ENCODE data around the gene JMJD8. TPM values are rescaled to one million over a fixed set of nuclear protein-coding genes. Genes with fewer than 3 reads are reported as not detected.

JMJD8 gene
- polyA plus RNA-seq, 1 donor (not counting 4 experiments of a cell fraction or from before 2014, with no cell fraction given), result 20.1 TPM

- H3K4me3 ChIP-seq (ENCODE audit: control insufficient read depth in 2 of 3, extremely low read depth in 1 of 3, insufficient read depth in 2 of 3, low read depth in 1 of 3, low read length in 3 of 3), result peak within 1 kb of the TSS; percentile 68 to 99 (median 85)
- peaks cover 18 to 25% of the 10 kb centered on the region in 2 experiments for H3K36me3 ChIP-seq (ENCODE audit: control insufficient read depth in 2 of 2, extremely low read depth in 1 of 2, insufficient read depth in 2 of 2, low read length in 2 of 2)
- H3K79me2 ChIP-seq (ENCODE audit: control insufficient read depth, insufficient read depth, low read length), result peaks cover 28% of the 10 kb centered on the region
- peak within 1 kb of the TSS; percentile 81 for H3K9ac ChIP-seq (ENCODE audit: control insufficient read depth, extremely low read depth, insufficient read depth, low read length)
- H3K27ac ChIP-seq (ENCODE audit: control insufficient read depth, insufficient read depth, low read length), result peak within 1 kb of the TSS; percentile 58
- no peak for DNase-seq (ENCODE audit: low read depth, low spot score)
- H3K27me3 ChIP-seq (ENCODE audit: control insufficient read depth, extremely low read depth, insufficient read depth, low read length), result no peaks in the 10 kb centered on the region
- H3K9me3 ChIP-seq (ENCODE audit: control insufficient read depth, low read depth, low read length), result no peaks in the 10 kb centered on the region
- no peaks in the 10 kb centered on the region for H3K9me1 ChIP-seq (ENCODE audit: control insufficient read depth, extremely low read depth, insufficient read depth, low read length)
- H3K4me1 ChIP-seq (ENCODE audit: control insufficient read depth, extremely low read depth, insufficient read depth, low read length), result peaks cover 10% of the 10 kb centered on the region
- peak; percentile 56 for FAIRE-seq
- dilution Hi-C loops (cut with MboI; ENCODE audit: extremely low pct_ligation_motif_present, low sequenced_read_pairs), result no loop called here
- H3K4me2 ChIP-seq (ENCODE audit: control insufficient read depth, extremely low read depth, insufficient read depth, low read depth, low read length), result peak within 1 kb of the TSS; percentile 83
- H2AFZ ChIP-seq (ENCODE audit: control insufficient read depth, low read length), result peak within 1 kb of the TSS; percentile 92
- no peaks in the 10 kb centered on the region for H4K20me1 ChIP-seq (ENCODE audit: control insufficient read depth, extremely low read depth, insufficient read depth, low read length)
- TF ChIP-seq EZH2 (IDR thresholded peaks at IDR 0.05; ENCODE audit: low read length) (no peak), CTCF (optimal IDR thresholded peaks at IDR 0.05 in 1 of 3, IDR thresholded peaks at IDR 0.05 in 1 of 3, conservative IDR thresholded peaks at IDR 0.05 in 1 of 3; ENCODE audit: extremely low read depth in 1 of 3, insufficient read depth in 2 of 3, low read length in 3 of 3) (peak; percentile 53 to 91 (median 69))
These were observed 16.2 kb downstream of the JMJD8 start, which contains the start of gene RHOT2 for GRCh38 chr16:667780-668518. Gene RHOT2, plus strand, starts transcription at chr16:668132. Its CDS starts 68 bp downstream, at chr16:668200.

GRCh38 chr16:667113-667779 is 16.9 kb downstream of the JMJD8 start:
- TF ChIP-seq EZH2 (IDR thresholded peaks at IDR 0.05; ENCODE audit: low read length) (no peak), CTCF (optimal IDR thresholded peaks at IDR 0.05 in 1 of 3, IDR thresholded peaks at IDR 0.05 in 1 of 3, conservative IDR thresholded peaks at IDR 0.05 in 1 of 3; ENCODE audit: extremely low read depth in 1 of 3, insufficient read depth in 2 of 3, low read length in 3 of 3) (no peak)
- Histone ChIP-seq H3K27me3 (ENCODE audit: control insufficient read depth, extremely low read depth, insufficient read depth, low read length) (no peaks in the 10 kb centered on the region), H3K4me1 (ENCODE audit: control insufficient read depth, extremely low read depth, insufficient read depth, low read length) (peaks cover 10% of the 10 kb centered on the region), H3K9me3 (ENCODE audit: control insufficient read depth, low read depth, low read length) (no peaks in the 10 kb centered on the region), H3K36me3 (ENCODE audit: control insufficient read depth in 2 of 2, extremely low read depth in 1 of 2, insufficient read depth in 2 of 2, low read length in 2 of 2) (peaks cover 16 to 18% of the 10 kb centered on the region in 2 experiments), H3K4me2 (ENCODE audit: control insufficient read depth, extremely low read depth, insufficient read depth, low read depth, low read length) (peak overlapping the region; percentile 67), H3K9ac (ENCODE audit: control insufficient read depth, extremely low read depth, insufficient read depth, low read length) (peak overlapping the region; percentile 56), H3K79me2 (ENCODE audit: control insufficient read depth, insufficient read depth, low read length) (peaks cover 28% of the 10 kb centered on the region), H2AFZ (ENCODE audit: control insufficient read depth, low read length) (peak overlapping the region; percentile 92), H3K27ac (ENCODE audit: control insufficient read depth, insufficient read depth, low read length) (no peak overlapping the region), H3K4me3 (ENCODE audit: control insufficient read depth in 2 of 3, extremely low read depth in 1 of 3, insufficient read depth in 2 of 3, low read depth in 1 of 3, low read length in 3 of 3) (no peak overlapping the region), H3K9me1 (ENCODE audit: control insufficient read depth, extremely low read depth, insufficient read depth, low read length) (no peaks in the 10 kb centered on the region), H4K20me1 (ENCODE audit: control insufficient read depth, extremely low read depth, insufficient read depth, low read length) (no peaks in the 10 kb centered on the region)
- DNase-seq (ENCODE audit: low read depth, low spot score) (no peak), FAIRE-seq (no peak)
- dilution Hi-C loops (cut with MboI; ENCODE audit: extremely low pct_ligation_motif_present, low sequenced_read_pairs), result no loop called here

Data from keratinocyte (primary cell).